Activated T-cell treated with anti-CD3 and anti-CD28 coated beads, Interleukin-2, amount 50 U/mL, for 48 hours (primary cell): ENCODE results near the gene NAGPA.
A peak's percentile ranks its signal among the peaks of the same experiment; 100 is the strongest.
"Not testable (repeated sequence)": the region's sequence is repeated elsewhere in the genome, so short reads cannot be mapped to it uniquely, and the experiment has no call there.

Experiments
- DNase-seq, 2 experiments: peaks; one replicate each; pipeline ENCODE4 v3.0.0-alpha.2; 2020

The NAGPA gene

DNA sequence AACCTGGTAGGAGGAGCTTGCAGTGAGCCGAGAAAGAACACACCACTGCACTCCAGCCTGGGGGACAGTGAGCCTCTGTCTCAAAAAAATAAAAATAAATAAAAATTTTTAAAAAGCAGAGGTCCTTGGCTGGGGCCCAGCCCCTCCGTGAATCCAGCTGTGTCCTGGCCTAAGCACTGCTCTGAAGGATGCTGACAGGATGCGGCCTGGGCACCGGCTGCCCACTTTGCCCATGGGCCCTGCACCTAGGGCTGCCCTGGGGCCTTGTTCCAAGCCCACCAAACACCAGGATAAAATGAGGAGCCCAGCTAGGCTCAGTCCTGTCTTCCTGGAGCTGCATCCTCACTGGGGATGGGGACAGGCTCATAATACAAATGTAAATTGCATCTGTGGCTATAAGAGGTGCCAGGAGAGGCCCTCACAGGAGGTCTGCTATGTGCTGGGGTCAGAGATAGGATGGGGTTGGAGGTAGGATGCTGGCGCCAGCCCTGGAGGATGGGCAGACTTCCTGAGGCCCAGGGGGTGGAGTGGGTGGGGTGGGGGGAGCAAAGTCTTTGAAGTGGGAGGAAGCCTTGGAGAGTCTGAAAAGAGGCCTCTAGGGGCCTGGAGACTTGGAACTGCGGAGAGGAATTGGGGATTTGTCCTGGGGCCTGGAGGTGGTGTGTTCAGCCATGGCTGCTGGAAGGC, 25.8 kb upstream of the NAGPA start:
- DNase-seq = no peak

DNA sequence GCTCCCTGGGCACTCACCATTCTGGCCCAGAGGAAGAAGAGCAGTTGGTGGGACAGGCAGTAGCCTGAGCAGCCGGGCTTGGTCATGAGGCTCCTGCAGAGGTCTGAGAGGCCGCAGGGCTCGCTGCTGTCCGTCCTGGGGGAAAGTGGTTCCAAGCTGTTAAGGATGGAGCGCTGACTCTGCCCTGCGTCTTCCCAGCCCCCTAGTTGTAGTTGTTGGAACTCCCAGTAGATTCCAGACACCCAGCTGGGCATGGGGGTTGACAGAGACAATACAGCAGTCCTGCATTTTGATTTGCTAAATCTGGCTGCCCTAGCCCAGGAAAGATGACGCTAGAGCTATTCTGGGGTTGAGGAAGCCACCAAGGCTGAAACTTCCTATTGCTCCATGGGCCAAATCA, 24.7 kb upstream of the NAGPA start:
- DNase-seq = no peak

DNA sequence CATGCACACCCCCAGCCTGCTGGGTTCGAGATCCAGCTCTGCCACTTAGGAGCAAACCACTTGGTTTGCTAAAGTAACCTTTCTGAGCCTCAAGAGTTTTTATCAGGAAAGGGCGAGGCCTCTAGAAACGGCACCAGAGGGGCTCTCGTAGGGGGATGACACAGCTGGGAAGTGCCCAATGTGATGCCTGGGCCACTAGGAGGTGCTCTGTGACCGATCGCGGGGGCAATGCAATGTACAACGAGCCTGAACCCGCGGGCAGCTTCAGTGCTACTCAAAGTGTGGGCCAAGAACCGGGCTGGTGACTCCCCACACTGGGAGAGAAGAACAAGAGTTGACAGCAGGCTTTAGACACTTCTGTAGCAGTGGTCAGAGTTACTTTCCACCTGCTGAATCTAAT, 22.6 kb upstream of the NAGPA start:
- DNase-seq = peak; percentile 66 to 70

DNA sequence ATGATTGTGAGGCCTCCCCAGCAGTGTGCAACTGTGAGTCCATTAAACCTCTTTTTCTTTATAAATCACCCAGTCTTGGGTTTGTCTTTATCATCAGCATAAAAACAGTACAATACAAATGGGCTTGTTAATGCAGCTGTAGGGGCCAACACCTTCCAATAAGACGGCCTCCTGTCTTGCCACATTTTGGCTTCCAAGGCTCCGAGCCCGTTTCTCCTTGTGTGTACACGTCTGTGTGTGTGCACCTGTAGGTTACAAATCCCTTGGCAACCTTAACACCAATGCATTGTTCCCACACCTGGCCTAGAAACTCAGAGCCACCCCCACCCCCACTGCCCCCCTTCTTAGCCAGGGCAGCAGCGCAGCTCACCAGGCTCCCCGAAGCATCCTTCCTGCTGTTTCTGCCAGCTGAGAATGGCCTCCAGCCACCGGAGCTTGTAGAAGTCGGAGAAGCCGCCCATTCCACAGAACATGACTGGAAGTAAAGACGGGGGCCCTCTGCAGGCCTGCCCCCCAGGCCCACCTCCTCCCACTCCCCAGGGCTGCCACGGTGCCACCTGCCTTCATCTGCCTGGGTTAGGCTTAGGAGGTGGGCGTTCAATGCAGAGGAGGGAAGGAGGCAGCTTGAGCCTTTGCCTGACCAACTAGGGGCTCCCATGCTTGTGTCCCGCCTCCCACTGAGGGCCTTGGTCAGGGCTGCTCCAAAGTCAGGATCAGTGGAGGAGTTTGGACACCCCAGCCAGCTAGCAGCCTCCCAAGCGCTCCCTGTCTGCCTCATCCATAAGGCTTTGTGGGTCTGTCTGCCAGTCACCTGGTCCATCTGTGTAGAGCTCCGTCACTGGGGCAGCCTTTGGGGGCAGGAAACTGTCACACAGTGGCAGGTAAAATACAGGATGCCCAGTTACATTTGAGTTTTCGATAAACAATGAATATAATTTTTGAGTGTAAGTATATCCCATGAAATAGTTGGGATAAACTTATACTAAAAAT, 21.4 kb upstream of the NAGPA start:
- DNase-seq = no peak

DNA sequence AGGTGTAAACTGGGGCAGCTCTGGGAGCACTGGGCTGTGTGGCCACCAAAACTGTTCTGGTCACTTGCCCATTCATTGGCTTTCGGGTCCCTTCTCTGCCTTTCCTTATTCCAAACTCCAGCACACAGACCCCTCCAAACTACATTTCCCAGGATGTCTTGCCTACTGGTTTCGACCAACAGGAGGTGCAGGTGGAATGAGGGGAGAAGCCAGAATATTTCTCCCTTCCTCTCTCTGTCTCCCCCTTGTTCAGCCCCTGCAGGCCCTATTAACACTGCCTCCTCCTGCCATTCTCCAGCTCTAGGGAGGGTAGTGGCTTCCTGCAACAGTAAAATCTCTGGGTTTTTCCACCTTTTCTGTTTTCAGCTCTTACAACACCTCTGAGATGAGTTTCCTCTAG, 13.2 kb upstream of the NAGPA start:
- no peak for DNase-seq

DNA sequence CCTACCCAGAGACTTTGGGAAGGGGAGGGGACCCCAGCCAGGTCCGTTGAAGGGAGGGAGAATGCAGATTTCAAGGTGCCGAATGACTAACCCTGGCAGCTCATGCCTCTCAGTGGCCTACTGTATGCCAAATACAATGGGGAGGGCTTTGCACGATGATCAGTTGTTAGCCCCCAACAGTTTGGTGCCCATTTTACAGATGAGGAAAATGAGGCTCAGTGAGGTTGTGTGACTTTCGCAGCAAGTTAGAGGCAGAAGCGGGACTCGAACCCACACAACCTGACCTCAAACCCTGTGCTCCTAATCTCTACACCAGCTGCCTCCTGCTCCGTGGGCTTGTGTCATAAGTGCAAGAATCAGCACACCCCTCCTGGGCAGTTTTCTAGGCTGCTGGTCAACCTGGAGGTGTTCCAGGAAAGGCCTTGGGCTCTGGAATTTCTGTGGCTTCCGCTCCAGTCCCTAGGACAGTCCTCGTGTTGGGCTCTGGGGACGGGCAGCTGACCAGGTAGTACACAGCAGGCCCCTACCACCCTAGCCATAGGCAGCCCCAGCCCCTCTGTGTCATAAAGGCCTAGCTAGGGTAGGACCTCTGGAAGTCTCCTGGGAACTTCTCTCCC, 11.9 kb upstream of the NAGPA start:
- no peak for DNase-seq

DNA sequence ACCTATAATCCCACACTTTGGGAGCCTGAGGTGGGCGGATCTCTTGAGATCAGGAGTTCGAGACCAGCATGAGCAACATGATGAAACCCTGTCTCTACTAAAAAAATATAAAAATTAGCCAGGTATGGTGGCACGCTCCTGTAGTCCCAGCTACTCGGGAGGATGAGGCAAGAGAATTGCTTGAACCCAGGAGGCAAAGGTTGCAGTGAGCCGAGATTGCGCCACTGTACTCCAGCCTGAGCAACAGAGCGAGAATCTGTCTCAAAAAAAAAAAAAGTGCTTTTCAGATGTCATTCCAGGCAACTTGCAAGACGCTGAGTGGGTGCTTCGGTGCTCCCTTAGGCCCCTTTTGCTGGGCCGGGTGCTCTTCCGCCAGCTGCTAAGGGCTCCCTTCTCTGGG, 10.8 kb upstream of the NAGPA start:
- DNase-seq = not testable (repeated sequence)

DNA sequence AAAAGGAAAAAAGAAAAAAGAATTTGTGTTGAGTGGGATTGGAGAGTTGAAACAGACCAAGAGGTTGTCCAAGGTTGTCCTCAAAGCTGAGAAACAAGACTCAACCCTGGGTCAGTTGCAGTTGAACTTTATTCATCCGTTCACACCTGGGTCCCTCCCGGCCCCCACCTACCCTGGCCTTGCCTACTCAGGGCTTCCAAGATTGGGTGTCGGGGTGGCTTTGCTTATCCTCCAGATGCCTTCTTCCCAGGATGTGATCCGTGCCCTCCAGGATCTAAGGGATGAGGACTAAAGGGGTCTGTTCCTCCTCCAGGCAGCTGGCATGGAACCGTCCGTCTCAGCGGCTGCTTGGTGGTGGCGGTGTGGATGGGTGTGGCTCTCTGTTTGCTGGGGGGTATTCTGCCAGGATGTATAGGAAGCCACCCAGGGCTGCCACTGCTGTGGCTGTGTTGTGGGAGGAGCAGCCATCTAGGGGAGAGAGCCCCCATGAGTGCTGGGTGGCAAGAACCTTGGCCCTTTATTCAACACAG, 10.3 kb upstream of the NAGPA start:
- DNase-seq = no peak

DNA sequence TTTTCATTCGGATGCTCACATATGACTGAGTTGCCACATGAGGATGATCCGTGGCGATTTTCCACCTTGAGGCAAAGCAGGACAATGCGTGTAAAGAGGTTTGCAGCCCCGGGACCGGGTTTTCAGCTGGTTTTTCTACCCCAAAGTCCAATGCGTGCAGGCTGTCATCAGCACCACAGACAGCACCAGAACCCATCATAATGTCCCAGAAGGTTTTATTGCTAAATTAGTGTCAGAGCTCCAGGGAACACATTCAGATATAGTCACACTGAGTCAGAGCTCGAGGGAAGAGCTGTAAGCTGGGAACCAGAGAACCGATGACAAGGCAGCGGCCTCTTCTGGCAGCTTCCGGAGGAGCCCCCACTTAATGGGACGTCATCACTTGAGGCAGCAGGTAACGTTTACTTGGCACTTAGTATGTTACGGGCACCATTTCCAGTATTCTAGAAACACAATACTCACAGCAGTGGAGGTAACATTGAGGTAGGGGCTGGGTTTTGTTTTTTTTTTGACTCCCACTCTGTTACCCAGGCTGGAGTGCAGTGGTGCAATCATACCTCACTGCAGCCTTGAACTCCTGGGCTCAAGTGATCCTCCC, 8.9 kb upstream of the NAGPA start:
- DNase-seq = no peak

DNA sequence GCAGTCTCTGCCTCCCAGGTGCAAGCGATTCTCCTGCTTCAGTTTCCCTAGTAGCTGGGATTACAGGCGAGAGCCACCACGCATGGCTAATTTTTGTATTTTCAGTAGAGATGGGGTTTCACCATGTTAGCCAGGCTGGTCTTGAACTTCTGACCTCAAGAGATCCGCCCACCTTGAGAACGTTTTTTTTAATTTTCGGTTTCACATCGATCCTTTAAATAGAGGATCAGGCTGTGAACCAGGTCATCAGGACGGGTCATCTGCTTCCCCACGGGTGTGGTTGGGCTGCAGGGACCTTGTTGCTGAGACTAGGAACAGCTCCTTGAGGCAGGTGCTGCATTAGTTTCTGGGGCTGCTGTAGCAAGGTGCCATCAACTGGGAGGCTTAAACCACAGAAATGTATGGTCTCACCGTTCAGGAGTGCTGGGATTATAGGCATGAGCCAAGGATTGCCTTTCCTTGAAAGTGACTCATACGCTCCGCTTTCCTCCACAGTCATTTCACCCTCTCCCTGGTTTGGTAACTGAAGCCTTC, 7.9 kb upstream of the NAGPA start:
- DNase-seq = no peak

DNA sequence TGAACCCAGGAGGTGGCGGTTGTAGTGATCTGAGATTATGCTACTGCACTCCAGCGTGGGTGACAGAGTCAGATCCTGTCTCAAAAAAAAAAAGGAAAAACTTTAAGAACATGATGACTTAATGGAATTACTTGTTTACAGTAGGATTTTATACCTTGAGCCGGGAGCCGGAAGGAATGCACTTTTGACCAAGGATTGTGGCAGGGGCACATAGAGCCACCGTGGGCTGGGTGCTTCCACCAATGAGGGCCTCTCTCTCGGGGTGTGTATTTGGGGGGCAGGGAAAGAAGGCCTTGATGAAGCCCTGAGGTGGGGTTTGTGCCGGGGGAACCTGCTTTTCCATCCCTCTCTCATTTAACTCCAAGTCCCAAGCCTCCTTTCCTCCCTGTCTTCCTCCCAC, 6.7 kb upstream of the NAGPA start:
- no peak for DNase-seq

DNA sequence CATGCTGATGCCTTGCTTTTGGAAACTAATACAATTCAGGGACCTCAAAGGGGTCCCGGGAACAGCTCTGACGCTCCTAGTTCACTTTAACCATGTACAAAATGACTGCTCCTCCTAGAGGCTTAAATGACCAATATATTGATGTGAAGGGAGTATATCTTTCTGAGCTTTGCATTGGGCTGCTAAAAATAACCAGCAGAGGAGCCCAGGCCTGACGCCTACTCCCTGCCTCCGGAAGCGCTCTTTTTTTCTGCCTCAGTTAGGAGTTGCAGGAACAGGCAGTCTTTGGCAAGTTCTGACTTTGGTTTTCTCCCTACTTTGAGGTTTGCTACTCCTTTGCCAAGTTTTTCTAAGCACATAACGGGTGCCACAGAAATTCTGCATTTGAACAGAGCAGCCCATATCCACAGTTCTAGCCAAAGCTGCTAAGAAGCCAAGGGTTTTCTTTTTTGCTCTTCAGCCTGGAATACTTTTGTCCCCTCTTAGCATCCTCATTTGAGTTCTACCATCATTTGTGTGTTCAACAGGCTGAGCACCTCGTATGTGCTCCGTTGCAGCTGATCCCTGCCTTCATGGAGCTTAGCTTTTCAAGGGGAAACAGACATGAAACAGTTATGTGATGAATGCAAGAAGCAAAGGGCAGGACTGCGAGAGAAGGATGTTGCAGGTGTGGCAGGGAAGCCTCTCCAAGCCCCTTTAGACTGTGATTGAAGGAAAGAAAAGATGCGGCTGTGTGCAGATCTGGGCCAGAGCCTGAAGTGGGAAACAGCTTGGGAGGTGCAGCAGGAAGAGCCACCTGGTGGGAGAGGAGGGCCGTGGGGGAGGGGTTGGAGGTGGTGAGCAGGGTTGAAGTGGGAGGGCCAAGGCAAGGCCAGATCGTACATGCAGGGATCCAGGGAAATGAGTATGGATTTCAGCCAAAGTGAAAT, 2.8 kb upstream of the NAGPA start:
- no peak for DNase-seq

DNA sequence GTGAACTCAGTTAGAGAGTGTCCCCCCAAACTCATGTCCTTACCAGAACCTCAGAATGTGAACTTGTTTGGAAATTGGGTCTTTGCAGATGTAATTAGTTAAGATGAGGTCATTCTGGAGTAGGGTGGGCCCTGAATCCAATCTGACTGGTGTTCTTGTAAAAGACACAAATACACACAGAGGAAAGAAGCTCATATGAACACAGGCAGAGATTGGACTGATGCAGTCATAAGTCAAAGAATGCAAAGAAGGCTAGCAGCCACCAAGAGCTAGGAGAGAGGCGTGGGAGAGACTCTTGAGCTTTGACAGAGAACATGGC, 2.1 kb upstream of the NAGPA start:
- DNase-seq = no peak

DNA sequence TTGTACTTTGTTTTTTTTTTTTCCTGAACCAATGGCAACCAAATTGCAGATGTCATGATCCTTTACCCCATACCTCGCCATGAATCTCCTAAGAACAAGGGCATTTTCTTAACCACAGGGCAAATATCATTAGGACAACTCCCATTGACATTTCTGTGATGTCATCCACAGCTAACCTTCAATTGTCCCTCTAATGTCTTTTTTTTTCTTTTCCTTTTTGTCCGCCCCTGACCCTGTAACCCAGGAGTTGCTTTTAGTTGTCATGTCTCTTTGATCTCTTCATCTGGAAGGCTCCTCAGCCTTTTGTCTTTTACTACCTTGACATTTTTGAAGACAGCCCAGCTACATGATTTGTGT, 410 bp upstream of the NAGPA start:
- DNase-seq = no peak

DNA sequence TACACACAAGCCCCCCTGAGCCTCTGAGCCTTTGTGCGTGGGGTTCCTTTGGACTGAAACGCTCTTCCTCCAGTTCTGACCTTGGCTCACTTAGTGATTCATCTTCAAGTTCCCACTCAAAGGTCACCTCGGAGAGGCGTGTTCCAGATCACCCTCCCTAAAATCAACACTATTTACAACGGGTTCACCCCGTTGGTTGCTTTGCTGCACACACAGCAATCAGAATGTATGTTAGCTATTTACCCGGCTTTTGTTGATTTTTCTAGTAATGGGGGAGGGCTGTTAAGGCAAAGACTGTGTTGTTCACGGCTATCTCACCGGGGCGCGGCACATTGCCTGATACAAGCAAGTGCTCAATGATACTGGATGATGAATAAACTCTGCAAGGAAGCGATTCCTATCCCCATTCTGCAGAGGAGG, 977 bp downstream of the NAGPA start:
- no peak for DNase-seq

DNA sequence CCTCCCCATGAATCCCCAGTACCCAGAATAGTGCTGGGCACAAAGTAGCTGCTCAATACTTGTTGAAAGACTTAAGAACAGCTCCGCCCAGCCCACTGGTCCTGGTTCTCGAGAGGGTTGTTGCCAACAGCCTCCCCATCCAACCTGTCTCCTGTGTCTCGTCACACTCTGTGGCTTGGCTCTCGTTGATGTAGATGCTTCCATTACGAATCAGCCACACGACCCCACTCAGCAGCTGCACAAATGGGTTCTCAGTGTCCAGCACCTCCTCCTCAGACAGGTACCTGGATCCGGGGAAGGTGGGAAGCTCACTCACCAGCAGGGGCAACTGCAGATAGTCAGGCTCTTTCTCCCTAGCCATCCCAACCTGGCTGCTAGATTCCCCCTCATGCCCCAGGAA, 2.1 kb downstream of the NAGPA start:
- DNase-seq = no peak

DNA sequence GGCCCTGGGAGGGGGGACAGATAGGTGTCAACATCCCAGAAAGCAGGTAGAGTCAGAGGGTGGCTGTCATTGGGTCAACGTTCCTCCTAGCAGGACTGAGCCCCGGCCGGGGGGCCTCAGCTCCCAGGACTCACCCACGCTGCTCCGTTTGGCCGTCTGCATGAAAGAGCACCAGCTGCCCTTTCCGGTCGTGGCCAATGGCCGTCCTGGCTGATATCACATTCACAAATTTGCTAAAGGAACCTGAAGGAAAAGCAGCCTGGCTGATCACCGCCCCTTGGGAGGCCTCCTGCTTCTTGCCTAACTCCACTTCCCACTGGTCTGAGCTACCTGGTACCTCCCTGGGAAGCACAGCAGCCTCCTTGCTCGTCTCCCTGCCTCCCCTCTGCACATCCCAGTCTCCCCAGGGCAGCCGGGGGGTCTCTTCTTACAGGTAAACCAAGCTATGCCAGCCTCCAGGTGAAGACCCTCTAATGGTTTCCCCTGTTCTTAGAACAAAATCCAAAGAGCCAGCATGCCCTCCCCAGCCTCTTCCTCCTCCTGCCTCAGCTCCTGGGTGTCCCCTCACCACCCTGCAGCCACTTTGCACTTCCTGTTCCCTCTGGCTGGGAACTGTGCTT, 3.4 kb downstream of the NAGPA start:
- no peak for DNase-seq

DNA sequence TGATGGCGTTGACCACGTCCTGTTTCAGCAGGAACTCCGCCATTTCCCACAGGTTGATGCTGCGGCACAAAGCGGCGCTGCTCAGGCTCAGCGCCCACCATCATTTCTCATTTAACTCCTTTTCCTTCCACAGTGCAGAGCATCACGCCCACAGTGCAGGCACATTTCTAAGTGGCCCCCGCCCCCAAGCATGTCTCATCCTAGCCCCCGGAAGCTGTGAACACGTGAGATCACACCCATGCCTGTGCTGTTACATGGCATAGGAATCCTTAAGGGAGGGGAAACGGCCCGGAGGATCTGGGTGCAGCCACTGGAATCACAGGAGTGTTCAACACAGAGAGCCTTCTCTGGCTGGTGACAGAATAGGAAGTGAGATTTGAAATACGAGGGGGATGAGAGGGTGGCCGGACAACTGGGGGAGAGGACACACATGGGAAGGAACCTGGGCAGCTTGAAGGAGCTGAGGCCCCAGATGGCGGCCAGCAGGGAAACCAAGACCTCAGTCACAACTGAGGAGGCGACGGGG, 4.7 kb downstream of the NAGPA start:
- DNase-seq = no peak

DNA sequence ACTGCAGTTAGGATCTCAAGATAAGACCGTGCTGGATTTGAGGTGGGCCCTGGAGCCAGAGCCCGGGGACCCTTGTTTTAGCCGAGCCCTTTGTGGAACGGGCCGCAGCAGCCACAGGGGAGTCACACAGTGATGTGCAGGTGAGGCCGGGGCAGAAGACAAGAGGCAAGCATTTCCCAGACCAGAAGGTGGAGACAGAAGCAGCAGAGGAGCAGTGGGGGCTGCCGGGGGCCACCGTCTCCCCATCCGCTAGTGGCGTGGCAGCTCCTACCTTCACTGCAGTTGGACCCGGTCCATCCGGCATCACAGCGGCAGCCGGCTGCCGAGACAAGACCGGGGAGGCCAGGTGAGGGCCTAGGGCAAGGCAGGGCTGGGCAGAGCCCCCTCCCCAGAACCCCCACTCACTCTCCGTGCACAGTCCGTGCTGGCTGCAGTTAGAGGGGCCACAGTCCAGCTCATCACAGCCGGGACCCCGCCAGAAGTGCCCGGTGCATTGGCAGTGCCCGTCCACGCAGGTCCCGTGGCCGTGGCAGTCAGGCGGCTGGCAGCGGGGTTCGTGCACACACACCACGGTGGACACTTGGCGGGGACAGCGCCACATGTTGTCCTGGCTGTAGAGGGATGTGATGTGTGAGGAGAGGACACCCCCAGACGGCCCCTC, 6.0 kb downstream of the NAGPA start:
- no peak for DNase-seq

DNA sequence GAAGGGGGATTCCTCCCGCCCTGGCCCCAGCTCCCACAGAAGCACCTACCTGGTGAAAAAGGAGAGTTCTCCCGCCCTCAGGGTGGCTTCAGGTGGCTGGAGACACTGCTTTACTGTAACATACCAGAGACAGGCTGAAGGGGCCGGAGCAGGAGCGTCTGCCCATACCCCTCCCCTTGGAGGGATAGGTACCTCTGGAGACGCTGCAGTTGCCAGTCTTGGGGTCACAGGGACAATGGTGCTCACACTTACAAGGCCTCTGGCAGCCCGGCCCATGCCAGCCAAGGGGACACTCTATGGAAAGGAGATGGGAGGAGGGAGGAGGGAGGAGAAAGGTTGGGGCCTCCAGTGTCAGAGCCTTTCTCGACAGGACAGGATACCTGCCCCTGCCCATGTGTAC, 6.6 kb downstream of the NAGPA start:
- DNase-seq = no peak

DNA sequence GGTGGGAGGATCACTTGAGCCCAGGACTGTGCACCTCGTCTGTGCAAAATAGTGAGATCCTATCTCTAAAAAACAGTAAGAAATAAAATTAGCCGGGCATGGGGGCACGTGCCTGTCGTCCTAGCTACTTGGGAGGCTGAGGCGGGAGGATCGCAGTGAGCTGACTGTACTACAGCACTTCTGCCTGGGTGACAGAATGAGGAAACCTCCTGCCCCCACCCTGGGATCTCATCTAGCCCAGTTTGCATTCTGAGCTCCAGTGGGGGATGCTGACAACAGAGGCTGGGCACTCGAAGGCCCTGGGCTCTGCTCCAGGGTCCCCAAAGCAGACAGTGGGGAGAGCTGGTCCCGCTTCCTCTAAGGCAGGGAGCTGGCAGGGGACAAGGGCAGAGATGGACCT, 7.1 kb downstream of the NAGPA start:
- DNase-seq = no peak
